ENCODE measurements around the gene MYO3B. TPM values are rescaled to one million over a fixed set of nuclear protein-coding genes. Genes with fewer than 3 reads are reported as not detected.

Gene MYO3B
- total RNA-seq, 1 experiment from 2014 or later = 0.63 TPM

DNA sequence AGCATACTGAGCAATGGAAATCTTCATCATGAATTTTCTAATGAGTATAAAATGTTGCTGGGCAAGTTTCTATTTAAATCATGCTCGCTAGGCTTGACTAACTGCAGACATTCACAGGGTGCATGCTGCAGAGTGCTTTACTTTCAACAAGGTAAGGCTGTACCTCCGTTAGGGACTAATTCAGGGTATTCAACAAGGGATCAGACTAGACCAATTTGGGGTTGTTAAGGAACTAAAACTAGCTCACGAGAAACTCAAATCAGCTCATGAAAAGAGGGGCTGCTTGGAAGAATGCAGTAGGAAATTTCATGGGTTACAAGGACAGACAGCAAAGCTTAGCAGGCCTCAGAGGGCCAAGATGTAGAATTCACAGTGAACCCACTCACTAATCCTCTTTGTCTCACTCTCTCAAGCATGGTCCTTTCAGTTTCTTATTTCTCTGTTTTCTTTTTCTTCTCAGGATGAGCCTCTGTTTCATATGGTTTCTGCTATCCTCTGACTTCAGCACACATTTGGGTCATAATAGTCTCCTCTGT lies 2.2 kb downstream of the MYO3B start:
- Histone ChIP-seq H3K79me2 (ENCODE audit: insufficient read depth, low read length) (no peaks in the 10 kb centered on the region), H3K4ac (ENCODE audit: low read depth, low read length) (no peak overlapping the region), H3K27ac (ENCODE audit: insufficient read length, low read depth, low read length) (no peak overlapping the region), H3K4me2 (ENCODE audit: insufficient read depth, insufficient read length, low read length) (no peak overlapping the region), H3K9ac (ENCODE audit: extremely low read depth, insufficient read length, low read length) (no peak overlapping the region), H3K14ac (ENCODE audit: insufficient read depth, low read length) (no peak overlapping the region), H2BK12ac (ENCODE audit: insufficient read length, low read depth, low read length) (no peak overlapping the region), H2BK20ac (ENCODE audit: low read depth, low read length, poor library complexity, severe bottlenecking) (no peak overlapping the region), H3K18ac (ENCODE audit: insufficient read length, low read depth, low read length) (no peak overlapping the region), H2BK5ac (ENCODE audit: insufficient read length, low read length) (no peak overlapping the region), H3K4me1 (ENCODE audit: insufficient read depth, low read length) (no peaks in the 10 kb centered on the region), H3K79me1 (ENCODE audit: insufficient read depth, low read depth, low read length, poor library complexity, severe bottlenecking) (no peaks in the 10 kb centered on the region), H3K23ac (ENCODE audit: insufficient read length, low read depth, low read length) (no peak overlapping the region), H3K9me3 (ENCODE audit: control insufficient read depth, low read depth, low read length) (no peaks in the 10 kb centered on the region), H4K91ac (ENCODE audit: insufficient read length, low read depth, low read length) (no peak overlapping the region), H2BK15ac (ENCODE audit: low read depth, low read length) (no peak overlapping the region), H4K8ac (replicated peaks; ENCODE audit: insufficient read length, low read depth, low read length) (no peak overlapping the region), H4K5ac (ENCODE audit: insufficient read length, low read depth, low read length) (no peak overlapping the region), H2AFZ (ENCODE audit: low read length) (peak overlapping the region; percentile 58), H3K27me3 (ENCODE audit: insufficient read depth, low read length) (no peaks in the 10 kb centered on the region), H2AK5ac (ENCODE audit: insufficient read length, low read length) (no peak overlapping the region), H4K20me1 (ENCODE audit: control insufficient read depth, insufficient read depth, insufficient read length) (no peaks in the 10 kb centered on the region), H3T11ph (ENCODE audit: low read length) (no peak overlapping the region), H2BK120ac (ENCODE audit: low read depth, low read length, poor library complexity, severe bottlenecking) (no peak overlapping the region), H3K56ac (ENCODE audit: insufficient read length, low read depth, low read length) (no peak overlapping the region), H3K23me2 (ENCODE audit: insufficient read length, low read depth, low read length, poor library complexity, severe bottlenecking) (no peaks in the 10 kb centered on the region)
- H3K36me3 Mint-ChIP-seq (ENCODE audit: insufficient read depth in 1 of 3, low read depth in 3 of 3) = peaks cover 3 to 16% (median 5%) of the 10 kb centered on the region in 3 experiments
- peaks cover 33 to 39% of the 10 kb centered on the region in 2 experiments for H3K4me1 Mint-ChIP-seq
- peak overlapping the region; percentile 4 to 86 (median 16); a peak in 5 of 7 replicates for H3K27ac Mint-ChIP-seq
- no peak for DNase-seq
- TF ChIP-seq, protein P1, sequence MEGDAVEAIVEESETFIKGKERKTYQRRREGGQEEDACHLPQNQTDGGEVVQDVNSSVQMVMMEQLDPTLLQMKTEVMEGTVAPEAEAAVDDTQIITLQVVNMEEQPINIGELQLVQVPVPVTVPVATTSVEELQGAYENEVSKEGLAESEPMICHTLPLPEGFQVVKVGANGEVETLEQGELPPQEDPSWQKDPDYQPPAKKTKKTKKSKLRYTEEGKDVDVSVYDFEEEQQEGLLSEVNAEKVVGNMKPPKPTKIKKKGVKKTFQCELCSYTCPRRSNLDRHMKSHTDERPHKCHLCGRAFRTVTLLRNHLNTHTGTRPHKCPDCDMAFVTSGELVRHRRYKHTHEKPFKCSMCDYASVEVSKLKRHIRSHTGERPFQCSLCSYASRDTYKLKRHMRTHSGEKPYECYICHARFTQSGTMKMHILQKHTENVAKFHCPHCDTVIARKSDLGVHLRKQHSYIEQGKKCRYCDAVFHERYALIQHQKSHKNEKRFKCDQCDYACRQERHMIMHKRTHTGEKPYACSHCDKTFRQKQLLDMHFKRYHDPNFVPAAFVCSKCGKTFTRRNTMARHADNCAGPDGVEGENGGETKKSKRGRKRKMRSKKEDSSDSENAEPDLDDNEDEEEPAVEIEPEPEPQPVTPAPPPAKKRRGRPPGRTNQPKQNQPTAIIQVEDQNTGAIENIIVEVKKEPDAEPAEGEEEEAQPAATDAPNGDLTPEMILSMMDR (conservative IDR thresholded peaks at IDR 0.05) = no peak
- H3K9me3 Mint-ChIP-seq = peaks cover 7 to 11% of the 10 kb centered on the region in 2 experiments
- no CpG with 5 or more reads among the region's 3 CpGs for WGBS (ENCODE audit: extremely low coverage, insufficient read length, low lambda C conversion rate)
- no peaks in the 10 kb centered on the region for H3K27me3 Mint-ChIP-seq (ENCODE audit: low read depth)
- H3K4me3 Mint-ChIP-seq = no peak overlapping the region

Data from H9 (cell line).